Measurements from ENCODE around the gene TRIM6. TPM values are rescaled to one million over a fixed set of nuclear protein-coding genes. Genes with fewer than 3 reads are reported as not detected.

TRIM6 gene
- total RNA-seq, 1 experiment from 2014 or later: 17.9 TPM

GRCh38 chr11:5643585-5643984 lies 47.1 kb downstream of the TRIM6 start:
- Histone ChIP-seq H3K4me1 (ENCODE audit: insufficient read depth, low read length) (no peaks in the 10 kb centered on the region), H4K5ac (ENCODE audit: insufficient read length, low read depth, low read length) (no peak overlapping the region), H2AK5ac (ENCODE audit: insufficient read length, low read length) (no peak overlapping the region), H3K18ac (ENCODE audit: insufficient read length, low read depth, low read length) (no peak overlapping the region), H4K8ac (replicated peaks; ENCODE audit: insufficient read length, low read depth, low read length) (no peak overlapping the region), H2BK120ac (ENCODE audit: low read depth, low read length, poor library complexity, severe bottlenecking) (no peak overlapping the region), H3K4ac (ENCODE audit: low read depth, low read length) (no peak overlapping the region), H3K79me2 (ENCODE audit: insufficient read depth, low read length) (no peaks in the 10 kb centered on the region), H3K23me2 (ENCODE audit: insufficient read length, low read depth, low read length, poor library complexity, severe bottlenecking) (no peaks in the 10 kb centered on the region), H2BK20ac (ENCODE audit: low read depth, low read length, poor library complexity, severe bottlenecking) (no peak overlapping the region), H3K14ac (ENCODE audit: insufficient read depth, low read length) (no peak overlapping the region), H3K27me3 (ENCODE audit: insufficient read depth, low read length) (no peaks in the 10 kb centered on the region), H3K4me2 (ENCODE audit: insufficient read depth, insufficient read length, low read length) (no peak overlapping the region), H3K79me1 (ENCODE audit: insufficient read depth, low read depth, low read length, poor library complexity, severe bottlenecking) (no peaks in the 10 kb centered on the region), H3K23ac (ENCODE audit: insufficient read length, low read depth, low read length) (no peak overlapping the region), H4K91ac (ENCODE audit: insufficient read length, low read depth, low read length) (no peak overlapping the region), H3K9ac (ENCODE audit: extremely low read depth, insufficient read length, low read length) (no peak overlapping the region), H4K20me1 (ENCODE audit: control insufficient read depth, insufficient read depth, insufficient read length) (no peaks in the 10 kb centered on the region), H2BK12ac (ENCODE audit: insufficient read length, low read depth, low read length) (no peak overlapping the region), H3K27ac (ENCODE audit: insufficient read length, low read depth, low read length) (no peak overlapping the region), H2BK15ac (ENCODE audit: low read depth, low read length) (no peak overlapping the region), H3K9me3 (ENCODE audit: control insufficient read depth, low read depth, low read length) (no peaks in the 10 kb centered on the region), H2BK5ac (ENCODE audit: insufficient read length, low read length) (no peak overlapping the region), H3T11ph (ENCODE audit: low read length) (no peak overlapping the region), H3K56ac (ENCODE audit: insufficient read length, low read depth, low read length) (no peak overlapping the region), H2AFZ (ENCODE audit: low read length) (no peak overlapping the region)
- H3K27me3 Mint-ChIP-seq (ENCODE audit: low read depth): no peaks in the 10 kb centered on the region
- TF ChIP-seq CTCF (conservative IDR thresholded peaks at IDR 0.05): no peak
- H3K27ac Mint-ChIP-seq: peak overlapping the region in 1 of 3 experiments; percentile 12; a peak in 1 of 7 replicates
- H3K36me3 Mint-ChIP-seq (ENCODE audit: insufficient read depth in 1 of 3, low read depth in 3 of 3): no peaks in the 10 kb centered on the region
- H3K4me1 Mint-ChIP-seq: no peaks in the 10 kb centered on the region
- H3K9me3 Mint-ChIP-seq: no peaks in the 10 kb centered on the region
- DNase-seq: no peak
- no peak overlapping the region for H3K4me3 Mint-ChIP-seq

Data from H9 (cell line).